Tibial nerve (tissue), 4 donors: ENCODE data around the gene FGD6. TPM values are rescaled to one million over a fixed set of nuclear protein-coding genes. Genes with fewer than 3 reads are reported as not detected.
A peak's percentile ranks its signal among the peaks of the same experiment; 100 is the strongest.

ENCODE experiments used
- DNase-seq, 2 donors: peaks; one replicate each; pipeline ENCODE4 v3.0.0-alpha.2; 2019; ENCODE audit warnings: low spot score in 2 of 2
- H3K27ac ChIP-seq, 4 donors: fragments of 200-600 bp; sonication (generic) in 3 of 4; one replicate each; pipeline ENCODE4 v1.5.1; 2017 to 2019; ENCODE audit warnings: mild to moderate bottlenecking in 1 of 4
- H3K27me3 ChIP-seq, 2 donors: fragments of 200-600 bp; sonication (generic) in 1 of 2; one replicate each; pipeline versions ENCODE4 v1.5.1 to v1.6.0; 2017 to 2019
- H3K36me3 ChIP-seq, 3 donors: fragments of 200-600 bp; sonication (generic); one replicate each; pipeline ENCODE4 v1.5.1; 2018 to 2019
- H3K4me1 ChIP-seq, 4 donors: fragments of 200-600 bp; sonication (generic) in 3 of 4; one replicate each; pipeline ENCODE4 v1.5.1; 2017 to 2019
- H3K4me3 ChIP-seq, 4 donors: fragments of 200-600 bp; sonication (generic) in 3 of 4; one replicate each; pipeline ENCODE4 v1.5.1; 2017 to 2019; ENCODE audit warnings: mild to moderate bottlenecking in 1 of 4, moderate library complexity in 1 of 4
- H3K9me3 ChIP-seq, 4 donors: fragments of 200-600 bp; sonication (generic) in 3 of 4; one replicate each; pipeline ENCODE4 v1.5.1; 2017 to 2019
- EP300 ChIP-seq, 2 donors: sonication (generic); formaldehyde crosslinking; IDR thresholded peaks; one replicate each; pipeline ENCODE4 v1.6.1; 2017; ENCODE audit warnings: antibody characterized with exemption in 2 of 2, mild to moderate bottlenecking in 1 of 2
- POLR2A ChIP-seq, 2 donors: fragments of 450-650 bp; IDR thresholded peaks; one replicate each; pipeline ENCODE4 v1.6.1; 2017; ENCODE audit warnings: antibody characterized with exemption in 2 of 2, mild to moderate bottlenecking in 2 of 2, moderate library complexity in 2 of 2
- WGBS, 2 donors: methylation state at CpG; one replicate each; pipeline ENCODE4 v1.1.5; 2018; 5-methylcytosine and 5-hydroxymethylcytosine counted together
- total RNA-seq, 4 donors: library from RNA; depleted of rRNA; stranded (reverse); fragments of >200 nt; gene quantifications; one replicate each; pipeline ENCODE4 v1.1.0, GENCODE V29; 2016
- TF ChIP-seq, protein P1 (sequence below), 5 experiments: fragments of 200-600 bp in 3 of 5; fragments of 450-650 bp in 2 of 5; sonication (generic) in 3 of 5; IDR thresholded peaks; one replicate each; pipeline ENCODE4 v1.5.1; 2016 to 2019; ENCODE audit warnings: antibody characterized with exemption in 5 of 5, mild to moderate bottlenecking in 3 of 5, moderate library complexity in 2 of 5

The FGD6 gene
- total RNA-seq, 4 donors from 2014 or later: 9.2 to 13.4 (median 11.7) TPM

DNA sequence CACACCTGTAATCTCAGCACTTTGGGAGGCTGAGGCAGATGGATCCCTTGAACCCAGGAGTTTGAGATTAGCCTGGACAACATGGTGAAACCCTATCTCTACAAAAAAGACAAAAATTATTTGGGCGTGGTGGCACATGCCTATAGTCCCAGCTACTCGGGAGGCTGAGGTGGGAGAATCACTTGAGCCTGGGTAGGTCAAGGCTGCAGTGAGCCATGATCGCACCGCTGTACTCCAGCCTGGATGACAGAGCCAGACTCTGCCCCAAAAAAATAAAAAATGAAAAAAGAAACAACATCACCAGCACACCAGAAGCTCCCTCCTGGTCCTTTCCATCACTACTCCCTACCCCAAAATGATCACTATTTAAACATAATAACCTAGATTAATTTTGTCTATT is 2.9 kb upstream of the FGD6 start:
- H3K9me3 ChIP-seq: no peaks in the 10 kb centered on the region
- peaks cover 0 to 10% (median 0%) of the 10 kb centered on the region in 3 donors for H3K36me3 ChIP-seq
- no peak overlapping the region for H3K4me3 ChIP-seq
- H3K27me3 ChIP-seq: no peaks in the 10 kb centered on the region
- DNase-seq: no peak
- TF ChIP-seq EP300 (IDR thresholded peaks at IDR 0.05): no peak
- TF ChIP-seq POLR2A (IDR thresholded peaks at IDR 0.05): no peak
- TF ChIP-seq, protein P1, sequence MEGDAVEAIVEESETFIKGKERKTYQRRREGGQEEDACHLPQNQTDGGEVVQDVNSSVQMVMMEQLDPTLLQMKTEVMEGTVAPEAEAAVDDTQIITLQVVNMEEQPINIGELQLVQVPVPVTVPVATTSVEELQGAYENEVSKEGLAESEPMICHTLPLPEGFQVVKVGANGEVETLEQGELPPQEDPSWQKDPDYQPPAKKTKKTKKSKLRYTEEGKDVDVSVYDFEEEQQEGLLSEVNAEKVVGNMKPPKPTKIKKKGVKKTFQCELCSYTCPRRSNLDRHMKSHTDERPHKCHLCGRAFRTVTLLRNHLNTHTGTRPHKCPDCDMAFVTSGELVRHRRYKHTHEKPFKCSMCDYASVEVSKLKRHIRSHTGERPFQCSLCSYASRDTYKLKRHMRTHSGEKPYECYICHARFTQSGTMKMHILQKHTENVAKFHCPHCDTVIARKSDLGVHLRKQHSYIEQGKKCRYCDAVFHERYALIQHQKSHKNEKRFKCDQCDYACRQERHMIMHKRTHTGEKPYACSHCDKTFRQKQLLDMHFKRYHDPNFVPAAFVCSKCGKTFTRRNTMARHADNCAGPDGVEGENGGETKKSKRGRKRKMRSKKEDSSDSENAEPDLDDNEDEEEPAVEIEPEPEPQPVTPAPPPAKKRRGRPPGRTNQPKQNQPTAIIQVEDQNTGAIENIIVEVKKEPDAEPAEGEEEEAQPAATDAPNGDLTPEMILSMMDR (IDR thresholded peaks at IDR 0.05): no peak
- 92% methylated on average over 4 of the region's 4 CpGs for WGBS, 2 donors
- H3K4me1 ChIP-seq: peaks cover 0 to 59% (median 8%) of the 10 kb centered on the region in 4 donors
- H3K27ac ChIP-seq: no peak overlapping the region

DNA sequence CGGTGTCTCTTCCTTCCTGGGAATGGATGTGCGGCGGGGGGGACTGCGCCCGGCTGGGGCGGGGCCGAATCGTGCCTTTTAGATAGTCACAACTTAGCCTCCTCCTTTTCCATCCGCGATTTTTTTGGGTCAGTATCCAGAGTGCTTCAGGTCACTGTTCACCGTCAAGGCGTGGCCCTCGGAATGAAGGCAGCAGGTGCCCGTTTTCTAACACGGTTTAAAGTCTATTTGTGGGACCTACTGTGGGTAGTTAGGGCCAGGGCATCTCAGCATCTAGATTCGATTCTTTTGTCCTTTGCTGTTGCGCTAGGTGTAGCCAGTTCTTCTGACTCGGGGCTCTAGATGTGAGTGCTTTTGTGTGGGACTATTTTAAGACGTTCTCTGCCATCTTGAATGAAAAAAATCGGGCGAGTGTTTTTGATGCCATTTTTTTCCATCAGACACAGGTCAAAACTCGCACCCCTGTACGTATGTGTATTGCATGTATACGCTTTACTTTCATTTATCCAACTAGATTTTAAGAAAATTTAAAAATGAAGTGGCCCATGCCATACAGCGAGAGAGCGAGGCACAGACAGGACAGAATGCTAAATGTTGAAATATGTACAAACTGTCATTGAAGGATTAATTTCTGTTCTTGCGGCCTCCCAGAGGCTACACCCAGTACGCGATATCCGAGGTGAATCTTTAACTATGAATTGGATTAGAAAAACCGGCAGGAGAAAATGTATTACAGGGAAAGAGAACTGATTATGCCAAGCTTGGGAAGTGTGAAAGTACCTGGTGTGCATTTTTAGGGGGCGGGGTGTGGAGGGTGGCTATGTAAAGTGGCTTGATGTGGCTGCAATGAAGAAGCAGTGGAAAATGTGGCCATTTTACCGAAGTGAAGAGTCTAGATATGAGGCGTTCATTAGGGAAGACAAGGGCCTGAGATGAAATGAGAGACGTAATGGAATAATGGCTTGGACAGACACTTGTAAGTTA is 1.2 kb upstream of the FGD6 start:
- DNase-seq: peak in 1 of 2 donors; percentile 75
- WGBS, 2 donors: 1 to 2% methylated on average over 29 to 35 of the region's 35 CpGs
- no peaks in the 10 kb centered on the region for H3K36me3 ChIP-seq
- H3K4me3 ChIP-seq: peak overlapping the region; percentile 73 to 98 (median 87)
- no peaks in the 10 kb centered on the region for H3K9me3 ChIP-seq
- H3K27ac ChIP-seq: peak overlapping the region; percentile 94 to 100 (median 98)
- no peaks in the 10 kb centered on the region for H3K27me3 ChIP-seq
- H3K4me1 ChIP-seq: peaks cover 0 to 58% (median 8%) of the 10 kb centered on the region in 4 donors
- TF ChIP-seq, protein P1 (IDR thresholded peaks at IDR 0.05): no peak
- TF ChIP-seq EP300 (IDR thresholded peaks at IDR 0.05) (no peak), POLR2A (IDR thresholded peaks at IDR 0.05) (no peak)

DNA sequence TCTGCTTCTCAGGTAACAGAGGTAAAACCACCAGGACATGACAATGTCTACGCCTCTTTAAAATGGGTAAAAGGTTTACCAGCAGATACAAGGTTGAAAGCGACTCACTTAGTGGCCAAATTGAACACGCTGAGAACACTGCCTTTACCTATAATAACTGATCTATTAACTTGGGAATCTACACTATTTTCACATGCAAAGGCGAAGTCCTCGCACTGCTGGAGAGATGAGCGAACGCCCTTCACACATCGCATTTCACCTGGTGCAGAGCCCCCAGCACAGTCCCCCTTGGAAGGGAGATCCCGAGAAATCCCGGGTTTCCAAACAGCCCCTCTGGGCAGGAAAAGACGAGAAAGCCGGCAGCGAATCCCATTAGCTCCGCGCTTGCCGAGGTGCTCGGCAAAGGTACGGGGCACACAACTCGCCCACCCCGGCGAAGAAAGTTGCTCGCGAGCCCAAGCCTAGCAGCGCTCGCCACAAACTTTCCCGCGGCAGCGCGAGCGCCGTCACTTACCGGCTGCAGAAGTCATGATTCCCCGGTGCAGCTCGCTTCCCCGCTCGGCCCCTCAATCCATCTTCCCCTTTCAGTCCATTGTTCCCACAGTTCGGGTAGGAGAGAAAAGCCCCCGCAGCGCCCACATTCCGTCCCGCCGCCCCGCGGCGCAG is 423 bp downstream of the FGD6 start:
- Histone ChIP-seq H3K27me3 (no peaks in the 10 kb centered on the region), H3K4me1 (peaks cover 0 to 52% (median 8%) of the 10 kb centered on the region in 4 donors), H3K27ac (peak overlapping the region; percentile 86 to 100 (median 92)), H3K9me3 (no peaks in the 10 kb centered on the region), H3K36me3 (no peaks in the 10 kb centered on the region), H3K4me3 (peak overlapping the region; percentile 65 to 98 (median 78))
- TF ChIP-seq EP300 (IDR thresholded peaks at IDR 0.05) (no peak), POLR2A (IDR thresholded peaks at IDR 0.05) (no peak)
- TF ChIP-seq, protein P1 (IDR thresholded peaks at IDR 0.05): no peak
- WGBS, 2 donors: 0% methylated on average over 41 to 45 of the region's 45 CpGs
- no peak for DNase-seq

DNA sequence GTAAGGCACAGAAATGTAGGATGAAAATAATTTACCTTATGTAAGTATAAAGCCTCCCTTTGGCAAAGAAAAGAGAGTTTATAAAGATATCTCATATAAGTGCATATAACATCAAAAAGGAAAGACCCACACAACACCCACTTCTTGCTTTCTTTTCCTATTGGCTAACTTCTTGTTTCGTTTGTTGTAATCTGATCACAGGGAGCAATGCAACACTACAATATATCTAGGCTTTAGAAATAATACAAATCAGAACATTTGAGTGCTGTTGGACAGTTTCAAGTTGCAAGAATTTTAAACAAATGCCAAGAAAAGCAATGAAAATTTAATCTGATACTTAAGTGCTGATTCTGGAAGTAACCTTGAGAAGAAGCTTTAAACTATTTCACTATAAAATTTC is 1.3 kb downstream of the FGD6 start:
- TF ChIP-seq, protein P1 (IDR thresholded peaks at IDR 0.05): no peak
- no peak for TF ChIP-seq EP300 (IDR thresholded peaks at IDR 0.05)
- TF ChIP-seq POLR2A (IDR thresholded peaks at IDR 0.05): no peak
- peaks cover 0 to 44% (median 8%) of the 10 kb centered on the region in 4 donors for H3K4me1 ChIP-seq
- WGBS, 2 donors: 17 to 22% methylated on average over 1 of the region's 1 CpG
- peak overlapping the region; percentile 19 to 100 (median 92) for H3K27ac ChIP-seq
- no peaks in the 10 kb centered on the region for H3K36me3 ChIP-seq
- no peak for DNase-seq
- H3K4me3 ChIP-seq: peak overlapping the region in 3 of 4 donors; percentile 73 to 98 (median 83)
- H3K27me3 ChIP-seq: no peaks in the 10 kb centered on the region
- no peaks in the 10 kb centered on the region for H3K9me3 ChIP-seq
